ENCODE results near the gene CACNA2D3.

Gene CACNA2D3

GRCh38 chr3:54541369-54541768, 419.0 kb downstream of the CACNA2D3 start:
- DNase-seq, result no peak

GRCh38 chr3:54543446-54543845, 421.1 kb downstream of the CACNA2D3 start:
- DNase-seq, result no peak

- no peak for DNase-seq
Measured at GRCh38 chr3:54547051-54547450, 424.7 kb downstream of the CACNA2D3 start.

DNA sequence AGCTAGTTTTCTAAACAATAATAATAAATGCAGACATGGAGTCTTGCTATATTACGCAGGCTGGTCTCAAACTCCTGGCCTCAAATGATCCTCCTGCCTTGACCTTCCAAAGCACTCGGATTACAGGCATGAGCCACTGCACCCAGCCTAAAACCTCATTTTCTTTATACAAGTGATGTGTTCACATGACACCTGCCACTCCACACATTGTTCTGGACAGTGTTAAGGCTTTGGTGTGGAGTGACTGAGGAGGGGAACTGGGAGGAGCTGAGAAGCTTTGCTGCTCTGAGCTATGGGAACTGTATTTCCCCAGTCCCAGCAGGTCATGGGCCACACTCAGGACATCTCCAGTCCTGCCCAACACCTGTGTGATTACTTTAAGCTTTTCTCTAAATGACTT, 425.5 kb downstream of the CACNA2D3 start:
- no peak for DNase-seq

DNA sequence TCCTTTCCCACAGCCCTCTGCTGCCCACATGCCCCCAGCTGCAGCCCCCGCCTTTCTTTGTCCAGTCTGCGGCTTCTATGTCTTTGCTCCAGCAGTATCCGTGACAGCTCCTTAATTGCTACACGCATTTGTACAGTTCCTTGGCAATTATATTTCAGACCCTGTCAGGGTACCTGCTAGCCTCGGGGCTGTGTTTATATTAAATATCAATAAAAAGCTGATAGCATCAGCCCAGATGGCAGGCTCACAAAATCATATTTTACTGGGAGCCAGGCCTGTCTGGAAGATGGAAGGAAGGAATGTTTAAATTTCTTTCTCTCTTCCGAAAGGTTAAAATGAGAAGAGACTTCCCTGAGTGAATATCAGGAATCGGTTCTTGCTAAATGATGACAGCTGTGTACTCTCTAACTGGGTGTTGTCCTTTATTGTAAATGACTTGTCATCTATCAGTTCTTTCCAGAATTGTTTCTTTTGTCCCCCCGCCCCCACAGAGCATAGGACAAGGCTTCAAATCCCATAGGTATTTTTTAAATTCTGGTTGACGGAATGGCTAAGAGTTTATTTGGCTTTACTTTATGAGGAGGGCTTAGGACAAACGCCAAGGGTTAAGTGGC, 427.4 kb downstream of the CACNA2D3 start:
- DNase-seq, result no peak

DNA sequence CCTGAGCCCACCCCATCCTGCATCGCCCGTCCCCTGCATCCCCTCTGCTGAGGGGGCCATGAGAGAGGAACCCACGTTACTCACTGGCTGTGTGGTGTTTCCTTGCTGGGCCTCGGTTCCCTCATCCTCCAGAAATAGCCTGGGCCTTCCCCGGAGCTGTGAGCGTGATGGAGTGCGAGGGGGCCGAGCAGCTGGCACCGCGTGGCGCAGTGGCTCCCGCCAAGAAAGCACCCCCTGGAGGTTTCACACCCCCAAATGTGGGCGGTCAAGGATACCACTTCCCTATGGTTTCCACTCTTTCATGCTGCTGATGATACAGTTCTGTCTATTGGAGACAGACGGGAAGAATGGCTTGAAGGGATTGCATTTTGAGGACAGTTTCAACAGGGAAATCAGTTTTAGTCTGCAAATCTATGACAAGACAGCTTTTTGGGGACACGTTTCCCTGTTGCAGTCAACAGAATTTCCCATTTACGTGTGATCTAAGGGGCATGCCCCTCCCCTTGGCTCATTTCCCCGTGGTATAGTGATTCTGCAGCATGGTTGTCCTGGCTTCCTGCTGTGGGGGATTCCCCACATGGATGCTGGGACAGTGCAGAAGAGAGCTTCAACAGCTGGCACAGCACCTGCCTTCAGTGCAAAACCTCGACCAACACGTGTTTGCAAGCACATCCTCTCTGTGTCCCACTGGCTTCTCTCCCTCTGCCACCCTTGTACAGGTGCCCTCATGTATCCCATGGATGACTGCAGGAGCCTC, 428.0 kb downstream of the CACNA2D3 start:
- DNase-seq, result no peak

GRCh38 chr3:54556630-54557029, 434.3 kb downstream of the CACNA2D3 start:
- DNase-seq, result no peak

DNA sequence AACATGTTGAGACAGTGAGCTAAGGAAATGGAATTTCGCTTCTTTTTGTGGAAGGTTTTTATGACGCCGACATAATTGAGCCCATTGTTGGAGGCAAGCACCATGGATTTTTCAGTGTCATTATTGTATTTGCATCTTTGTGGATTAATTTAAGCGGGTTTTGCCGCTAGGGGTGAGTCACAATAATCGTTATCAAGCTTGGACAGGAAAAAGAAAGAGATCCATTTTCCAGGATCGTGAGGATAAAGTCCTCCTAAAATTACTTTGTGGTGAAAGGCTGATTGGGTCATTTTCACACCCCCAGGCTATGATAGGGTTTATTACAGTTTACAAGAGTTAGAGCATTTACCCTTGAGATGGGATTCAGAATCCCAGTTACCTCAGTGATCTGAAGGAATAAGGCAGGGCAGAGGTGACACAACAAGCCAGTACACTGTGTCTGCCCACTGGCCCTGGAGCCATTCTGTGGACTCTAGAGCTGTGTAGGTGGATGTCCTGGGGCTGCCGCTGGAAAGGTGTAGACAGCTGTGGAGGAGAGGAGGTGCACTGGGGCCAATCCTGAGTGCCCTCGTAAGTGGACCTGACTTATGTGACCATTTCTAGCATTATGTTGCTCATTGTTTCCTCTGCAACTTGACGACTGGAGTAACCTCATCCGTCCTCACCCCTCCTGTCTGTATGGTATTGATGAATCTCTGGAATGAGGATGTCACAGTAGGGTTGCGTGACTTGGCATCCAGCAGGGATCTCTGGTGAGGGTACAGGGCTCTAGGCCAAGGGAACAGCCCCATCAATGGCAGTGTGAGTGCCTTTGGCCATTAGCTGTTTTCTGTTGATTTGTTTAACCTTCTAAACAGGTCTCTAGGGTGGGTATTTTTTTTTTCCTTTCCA, 435.4 kb downstream of the CACNA2D3 start:
- no peak for DNase-seq

GRCh38 chr3:54563501-54564200, 441.3 kb downstream of the CACNA2D3 start:
- DNase-seq, result no peak

GRCh38 chr3:54564374-54564925, 442.1 kb downstream of the CACNA2D3 start:
- DNase-seq, result no peak

DNA sequence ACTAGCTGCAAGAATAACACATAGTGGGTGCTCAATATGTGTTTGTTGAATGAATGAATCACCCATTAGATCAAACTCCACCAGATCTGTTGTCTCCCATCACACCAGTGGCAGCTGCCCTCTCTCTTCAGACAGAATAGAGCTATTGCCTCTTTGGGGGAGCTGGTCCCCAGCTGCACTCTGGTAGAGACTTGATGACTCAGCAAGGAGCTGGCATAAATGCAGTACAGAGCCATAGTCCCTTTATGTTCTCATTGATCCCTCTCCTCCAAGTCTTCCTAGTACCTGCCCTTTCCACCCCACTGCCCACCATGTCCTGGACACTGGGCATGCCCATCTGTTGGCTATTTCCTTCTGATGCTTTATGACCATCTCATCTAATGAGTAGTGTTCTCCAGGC, 443.6 kb downstream of the CACNA2D3 start:
- no peak for DNase-seq

DNA sequence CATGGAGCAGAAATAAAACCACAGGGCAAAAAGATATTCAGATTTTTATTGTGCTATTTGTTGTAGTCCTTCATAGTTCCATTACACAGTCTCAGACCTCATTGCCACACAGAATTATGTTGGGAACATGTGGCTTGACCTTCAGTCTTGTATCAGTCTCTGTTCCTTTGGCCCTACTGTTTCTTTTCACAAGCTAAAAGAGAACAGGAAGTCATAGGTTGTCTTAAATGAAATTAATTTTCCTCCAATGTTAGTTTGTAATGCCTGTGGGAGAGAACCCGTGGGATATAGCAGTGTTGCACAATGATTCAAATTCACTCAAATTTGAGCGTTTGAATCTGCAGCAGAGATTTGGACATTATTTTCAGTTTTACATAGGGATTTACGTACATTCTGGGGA, 445.6 kb downstream of the CACNA2D3 start:
- DNase-seq, result no peak

- DNase-seq, result no peak
Measured at GRCh38 chr3:54570008-54570407, 447.7 kb downstream of the CACNA2D3 start.

- DNase-seq, result no peak
Measured at GRCh38 chr3:54572197-54572895, 450.0 kb downstream of the CACNA2D3 start.

GRCh38 chr3:54573858-54574257, 451.5 kb downstream of the CACNA2D3 start:
- no peak for DNase-seq

GRCh38 chr3:54574906-54575617, 452.7 kb downstream of the CACNA2D3 start:
- no peak for DNase-seq

GRCh38 chr3:54575618-54575960, 453.2 kb downstream of the CACNA2D3 start:
- no peak for DNase-seq

DNA sequence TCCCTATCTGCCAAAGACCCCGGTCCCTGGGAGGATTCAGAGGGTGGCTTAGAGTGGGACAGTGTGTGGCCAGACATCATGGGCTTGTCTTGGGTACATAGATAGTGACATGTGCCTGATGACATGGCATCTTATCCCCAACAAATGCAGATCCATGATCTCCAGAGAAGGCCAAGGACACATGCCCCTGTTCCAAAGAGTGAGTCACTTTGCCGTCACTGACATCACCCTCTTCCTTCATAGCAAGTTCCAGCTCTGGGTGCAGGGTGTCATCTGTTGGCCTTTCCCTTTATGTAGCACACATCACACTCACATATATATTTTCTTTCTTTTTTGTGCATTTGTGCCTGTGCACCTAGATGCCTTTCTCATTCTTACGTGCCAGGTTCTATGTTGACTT, 455.0 kb downstream of the CACNA2D3 start:
- no peak for DNase-seq

DNA sequence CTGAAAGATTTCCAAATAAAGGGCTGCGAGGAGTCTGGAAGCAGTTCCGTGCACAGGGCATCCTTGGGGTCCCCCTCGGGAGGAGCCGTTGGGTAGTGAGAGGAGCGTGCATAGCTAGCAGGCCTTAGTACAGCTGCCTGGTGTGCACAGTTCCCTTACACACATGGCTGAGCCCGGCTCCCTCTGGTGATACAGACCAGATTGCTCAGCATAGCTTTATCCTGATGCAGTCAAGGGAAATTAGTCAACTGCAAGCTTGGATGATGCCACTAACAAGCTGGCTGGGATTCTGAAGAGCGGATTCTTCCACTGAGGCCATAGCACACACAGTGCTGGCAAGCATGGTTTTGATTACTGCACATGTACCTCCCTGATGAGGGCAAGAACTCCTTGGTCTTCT, 456.1 kb downstream of the CACNA2D3 start:
- no peak for DNase-seq

DNA sequence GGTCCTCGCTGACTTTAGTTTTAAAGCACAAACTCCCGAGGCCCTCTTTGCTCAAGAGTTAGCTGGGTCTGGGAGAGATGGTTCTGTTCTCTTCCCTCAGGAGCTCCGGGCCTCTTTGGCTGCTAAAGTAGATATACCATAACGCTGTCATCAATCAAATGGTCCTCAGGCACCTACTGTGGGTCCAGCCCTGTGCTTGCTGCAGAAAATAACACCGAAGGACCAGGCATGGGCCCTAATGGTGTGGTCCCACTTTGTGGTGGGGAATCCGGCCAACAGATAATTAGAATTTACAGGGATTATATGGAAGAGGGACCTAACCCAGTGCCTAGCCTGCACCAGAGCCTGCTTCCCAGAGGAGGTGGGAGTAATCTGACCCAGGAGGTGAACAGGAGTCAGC, 458.1 kb downstream of the CACNA2D3 start:
- DNase-seq, result no peak

DNA sequence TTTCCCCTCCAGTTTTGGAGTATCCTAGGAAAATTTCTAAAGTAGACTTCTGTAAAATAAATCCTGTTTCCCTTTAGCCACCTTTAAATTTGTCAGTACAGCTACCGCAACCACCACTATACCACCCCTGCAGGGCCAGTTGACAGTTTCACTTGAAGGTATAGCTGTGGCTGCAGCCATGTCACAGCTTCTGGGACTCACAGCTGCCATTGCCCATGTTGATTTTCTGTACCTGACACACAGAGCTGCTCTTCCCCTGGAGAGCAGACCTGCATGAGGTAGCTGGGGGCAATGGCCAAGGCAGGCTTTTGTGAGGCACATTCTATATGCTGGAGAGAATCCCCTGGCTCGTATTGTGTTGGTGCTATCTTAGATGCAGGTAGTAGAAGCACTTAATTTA, 460.1 kb downstream of the CACNA2D3 start:
- no peak for DNase-seq

GRCh38 chr3:54591157-54591556, 468.8 kb downstream of the CACNA2D3 start:
- no peak for DNase-seq
